GM12872 (cell line): Measurements from ENCODE around the gene GAB4.

Source experiments
- CTCF ChIP-seq: IDR thresholded peaks from 3 replicates; pipeline ENCODE4 v1.5.1; 2011; ENCODE audit warnings: low read depth, mild to moderate bottlenecking, low read length, moderate library complexity; ENCODE audit not compliant: insufficient read depth

The GAB4 gene

GRCh38 chr22:16968218-16968595, 39.8 kb downstream of the GAB4 start:
- no peak for TF ChIP-seq CTCF

- TF ChIP-seq CTCF = no peak
Observed at GRCh38 chr22:16967453-16968217, 40.4 kb downstream of the GAB4 start.

- TF ChIP-seq CTCF = no peak
Observed at GRCh38 chr22:16966251-16966650, 41.8 kb downstream of the GAB4 start.

GRCh38 chr22:16965560-16965959, 42.5 kb downstream of the GAB4 start:
- no peak for TF ChIP-seq CTCF

GRCh38 chr22:16965083-16965482, 42.9 kb downstream of the GAB4 start:
- TF ChIP-seq CTCF = no peak

GRCh38 chr22:16964366-16964765, 43.7 kb downstream of the GAB4 start:
- no peak for TF ChIP-seq CTCF

GRCh38 chr22:16963189-16963945, 44.7 kb downstream of the GAB4 start:
- no peak for TF ChIP-seq CTCF
